Bronchial epithelial cell (primary cell): ENCODE data around the gene DMRTA1. TPM values are rescaled to one million over a fixed set of nuclear protein-coding genes. Genes with fewer than 3 reads are reported as not detected.
"Not testable (repeated sequence)": the region's sequence is repeated elsewhere in the genome, so short reads cannot be mapped to it uniquely, and the experiment has no call there.

Source experiments
- DNase-seq: peaks from one replicate; pipeline ENCODE4 v3.0.0-alpha.2; 2010; ENCODE audit warnings: low read depth
- FAIRE-seq: peaks from 2 replicates; lab custom pipeline; 2011; peaks lifted over from hg19 to GRCh38; lab: Jason Lieb, UNC
- H3K27me3 ChIP-seq: 2 replicates; pipeline ENCODE4 v1.5.1; 2011; ENCODE audit warnings: low read length; ENCODE audit not compliant: control insufficient read depth, insufficient read depth
- H3K36me3 ChIP-seq: 2 replicates; pipeline ENCODE4 v1.5.1; 2011; ENCODE audit warnings: low read length; ENCODE audit not compliant: control insufficient read depth, insufficient read depth
- H3K4me3 ChIP-seq: 2 replicates; pipeline ENCODE4 v1.5.1; 2011; ENCODE audit warnings: mild to moderate bottlenecking, low read depth, low read length, control low read depth
- CTCF ChIP-seq: IDR thresholded peaks from 2 replicates; pipeline ENCODE4 v1.5.1; 2011; ENCODE audit warnings: mild to moderate bottlenecking, moderate library complexity, low read length, control low read depth, inconsistent platforms; ENCODE audit not compliant: insufficient read depth, severe bottlenecking
- total RNA-seq: library from RNA; depleted of rRNA; stranded (reverse); fragments of >200 nt; gene quantifications from 2 replicates; pipeline ENCODE4 v1.2.1, GENCODE V29; 2014

Gene DMRTA1
- total RNA-seq, 1 donor from 2014 or later: 3.9 TPM

GRCh38 chr9:22416692-22417060, 29.9 kb upstream of the DMRTA1 start:
- no peaks in the 10 kb centered on the region for H3K36me3 ChIP-seq
- FAIRE-seq (no peak), DNase-seq (peak; percentile 22)
- no peaks in the 10 kb centered on the region for H3K27me3 ChIP-seq
- H3K4me3 ChIP-seq: no peak overlapping the region
- no peak for TF ChIP-seq CTCF

GRCh38 chr9:22423566-22423965, 23.1 kb upstream of the DMRTA1 start:
- no peak overlapping the region for H3K4me3 ChIP-seq
- no peak for TF ChIP-seq CTCF
- H3K36me3 ChIP-seq: no peaks in the 10 kb centered on the region
- FAIRE-seq (no peak), DNase-seq (no peak)
- H3K27me3 ChIP-seq: no peaks in the 10 kb centered on the region

- Histone ChIP-seq H3K27me3 (no peaks in the 10 kb centered on the region), H3K4me3 (no peak overlapping the region), H3K36me3 (no peaks in the 10 kb centered on the region)
- FAIRE-seq (no peak), DNase-seq (no peak)
- no peak for TF ChIP-seq CTCF
These were observed 22.0 kb upstream of the DMRTA1 start for GRCh38 chr9:22424616-22425015.

DNA sequence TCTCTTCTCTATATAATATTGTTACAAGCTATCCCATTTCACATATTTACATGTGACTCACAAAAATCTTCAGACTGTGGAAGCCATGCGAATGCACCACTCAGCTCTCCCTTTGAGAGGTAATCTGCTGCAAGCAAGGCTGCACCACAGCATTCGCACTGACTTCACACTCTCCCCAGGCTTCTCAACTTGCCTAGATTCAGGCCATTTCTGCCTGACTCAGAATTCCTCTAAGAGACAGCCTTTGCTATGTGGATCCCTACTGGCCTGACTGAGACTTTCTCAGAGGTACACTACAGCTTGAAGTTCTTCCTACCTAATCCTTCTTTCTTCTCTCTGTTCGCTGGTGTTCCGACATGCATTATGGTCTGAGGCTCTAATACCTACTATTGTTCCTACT, 21.1 kb upstream of the DMRTA1 start:
- H3K36me3 ChIP-seq: no peaks in the 10 kb centered on the region
- TF ChIP-seq CTCF: no peak
- no peaks in the 10 kb centered on the region for H3K27me3 ChIP-seq
- FAIRE-seq: no peak
- no peak for DNase-seq
- no peak overlapping the region for H3K4me3 ChIP-seq

- no peak for TF ChIP-seq CTCF
- H3K4me3 ChIP-seq: no peak overlapping the region
- FAIRE-seq (no peak), DNase-seq (no peak)
- H3K27me3 ChIP-seq: no peaks in the 10 kb centered on the region
- no peaks in the 10 kb centered on the region for H3K36me3 ChIP-seq
These were observed 19.3 kb upstream of the DMRTA1 start for GRCh38 chr9:22427226-22427880.

DNA sequence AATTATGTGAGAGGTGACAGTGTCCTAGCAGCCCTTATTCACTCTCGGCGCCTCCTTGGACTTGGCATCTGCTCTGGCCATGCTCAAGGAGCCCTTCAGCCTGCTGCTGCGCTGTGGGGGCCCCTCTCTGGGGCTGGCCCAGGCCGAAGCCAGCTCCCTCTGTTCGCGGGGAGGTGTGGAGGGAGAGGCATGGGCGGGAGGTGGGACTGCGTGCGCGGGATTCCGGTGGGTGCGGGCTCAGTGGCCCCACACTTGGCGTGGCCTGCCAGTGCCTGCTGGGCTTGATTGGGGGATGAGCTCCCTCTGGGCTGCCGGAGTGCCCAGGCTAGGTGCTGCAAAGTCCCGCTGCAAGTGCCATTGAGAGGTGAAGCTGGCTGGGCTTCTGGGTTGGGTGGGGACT, 12.9 kb upstream of the DMRTA1 start:
- no peak for TF ChIP-seq CTCF
- FAIRE-seq: no peak

DNA sequence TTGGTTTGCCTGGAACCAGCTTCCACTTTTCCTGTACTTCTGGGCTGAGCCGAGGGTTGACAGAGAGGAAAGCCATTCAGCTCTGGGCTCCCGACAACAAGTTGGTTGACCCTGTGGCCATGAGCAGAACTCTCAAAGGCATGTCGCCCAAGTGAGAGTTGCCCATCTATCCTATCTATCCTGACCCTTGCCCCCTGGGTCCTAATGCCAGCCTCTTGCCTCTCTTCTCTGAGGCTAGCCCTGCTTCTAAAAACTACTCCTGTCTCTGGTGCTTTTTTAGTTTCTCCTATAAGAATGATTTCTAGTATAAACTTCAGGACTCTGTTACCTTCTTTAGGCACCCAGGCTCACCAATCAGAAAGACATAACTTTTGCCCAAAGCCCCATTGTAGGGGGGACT, 11.4 kb upstream of the DMRTA1 start:
- H3K27me3 ChIP-seq, DNase-seq, H3K36me3 ChIP-seq, FAIRE-seq, H3K4me3 ChIP-seq: not testable (repeated sequence)

More for the DNA sequence above, 12.9 kb upstream of the DMRTA1 start:
- no peak for DNase-seq
- Histone ChIP-seq H3K27me3 (no peaks in the 10 kb centered on the region), H3K36me3 (no peaks in the 10 kb centered on the region), H3K4me3 (no peak overlapping the region)

DNA sequence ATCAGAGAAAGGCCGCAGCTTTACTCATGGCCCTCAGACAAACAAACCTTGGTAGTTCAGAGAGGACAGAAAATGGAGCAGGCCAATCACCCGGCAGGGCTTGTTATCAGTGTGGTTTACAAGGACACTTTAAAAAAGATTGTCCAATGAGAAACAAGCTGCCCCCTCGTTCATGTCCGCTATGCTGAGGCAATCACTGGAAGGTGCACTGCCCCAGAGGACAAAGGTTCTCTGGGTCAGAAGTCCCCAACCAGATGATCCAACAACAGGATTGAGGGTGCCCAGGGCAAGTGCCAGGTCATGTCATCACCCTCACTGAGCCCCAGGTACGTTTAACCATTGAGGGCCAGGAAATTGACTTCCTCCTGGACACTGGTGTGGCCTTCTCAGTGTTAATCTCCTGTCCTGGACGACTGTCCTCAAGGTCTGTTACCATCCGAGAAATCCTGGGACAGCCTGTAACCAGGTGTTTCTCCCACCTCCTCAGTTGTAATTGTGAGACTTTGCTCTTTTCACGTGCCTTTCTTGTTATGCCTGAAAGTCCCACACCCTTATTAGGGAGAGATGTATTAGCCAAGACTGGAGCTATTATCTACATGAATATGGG, 9.1 kb upstream of the DMRTA1 start:
- H3K27me3 ChIP-seq, H3K4me3 ChIP-seq, FAIRE-seq, DNase-seq, H3K36me3 ChIP-seq: not testable (repeated sequence)
